Measurements from ENCODE around the gene APBA2.

- TF ChIP-seq GATA2 (IDR thresholded peaks at IDR 0.05; ENCODE audit: low read depth, low read length) (no peak), GATA3 (IDR thresholded peaks at IDR 0.05; ENCODE audit: low read depth, low read length) (no peak)
Measured at GRCh38 chr15:29045717-29046116, 159.9 kb downstream of the APBA2 start.

Measured in SH-SY5Y (cell line).